Measurements from ENCODE around the gene CACNA1B. TPM values are rescaled to one million over a fixed set of nuclear protein-coding genes. Genes with fewer than 3 reads are reported as not detected.
"Not testable (repeated sequence)": the region's sequence is repeated elsewhere in the genome, so short reads cannot be mapped to it uniquely, and the experiment has no call there.

CACNA1B gene
- total RNA-seq, 1 donor from 2014 or later = not detected

- ATAC-seq = peak; percentile 15
Observed at GRCh38 chr9:138015021-138015829, 137.6 kb downstream of the CACNA1B start.

DNA sequence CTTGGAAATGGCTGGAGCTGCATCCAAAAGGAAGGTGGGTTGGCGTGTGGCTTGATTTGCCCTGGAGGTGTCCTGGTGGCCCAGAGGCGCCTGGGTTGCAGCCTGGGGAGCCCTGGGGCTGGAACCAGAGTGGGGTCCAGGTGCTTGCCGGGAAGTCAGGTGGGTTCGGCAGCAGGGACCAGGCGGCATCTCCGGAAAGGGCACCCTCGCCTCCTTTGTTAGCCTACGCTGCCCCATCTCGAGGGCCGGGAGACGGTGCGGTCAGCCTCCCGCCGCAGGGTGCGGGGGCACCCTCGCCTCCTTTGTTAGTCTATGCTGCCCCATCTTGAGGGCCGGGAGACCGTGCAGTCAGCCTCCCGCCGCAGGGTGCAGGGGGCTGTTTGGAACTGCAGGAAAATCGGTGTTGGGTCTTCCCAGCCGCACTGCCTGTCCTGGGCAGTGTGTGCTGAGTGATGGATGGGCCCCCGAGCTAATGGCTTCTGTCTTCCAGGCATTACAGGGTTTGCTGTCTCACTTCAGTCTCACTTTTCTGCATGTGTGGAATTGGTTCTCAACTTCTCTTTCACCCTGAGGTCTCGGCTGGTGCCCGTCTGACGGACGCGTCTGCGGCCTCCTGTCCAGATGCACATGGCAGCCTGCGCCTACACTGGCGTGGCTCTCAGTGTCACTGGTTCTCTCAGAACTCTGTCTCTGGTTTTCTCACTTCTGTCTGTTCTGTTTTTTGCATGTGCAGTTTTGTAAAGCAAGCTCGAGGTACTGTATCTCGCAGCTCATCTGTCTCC lies 139.0 kb downstream of the CACNA1B start:
- no peak for ATAC-seq

DNA sequence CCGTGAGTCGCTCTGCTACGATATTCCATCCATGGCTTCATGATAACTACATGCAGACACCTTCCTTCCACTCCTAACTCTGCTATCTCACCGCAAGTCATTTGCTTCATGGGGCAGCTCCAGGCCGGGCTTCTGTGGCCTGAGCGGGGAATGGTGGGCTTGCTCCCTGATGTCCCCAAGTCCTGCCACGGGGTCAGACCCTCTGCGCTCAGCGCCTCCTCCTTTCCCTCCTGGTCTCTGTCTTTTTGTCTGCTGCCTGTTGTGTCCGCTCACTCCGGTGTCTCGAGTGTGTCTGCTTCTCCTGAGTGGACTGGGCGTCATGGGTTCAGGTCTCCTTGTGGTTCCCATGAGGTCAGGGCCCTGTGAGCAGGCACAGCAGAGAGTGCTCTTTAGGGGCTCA lies 139.6 kb downstream of the CACNA1B start:
- no peak for ATAC-seq

DNA sequence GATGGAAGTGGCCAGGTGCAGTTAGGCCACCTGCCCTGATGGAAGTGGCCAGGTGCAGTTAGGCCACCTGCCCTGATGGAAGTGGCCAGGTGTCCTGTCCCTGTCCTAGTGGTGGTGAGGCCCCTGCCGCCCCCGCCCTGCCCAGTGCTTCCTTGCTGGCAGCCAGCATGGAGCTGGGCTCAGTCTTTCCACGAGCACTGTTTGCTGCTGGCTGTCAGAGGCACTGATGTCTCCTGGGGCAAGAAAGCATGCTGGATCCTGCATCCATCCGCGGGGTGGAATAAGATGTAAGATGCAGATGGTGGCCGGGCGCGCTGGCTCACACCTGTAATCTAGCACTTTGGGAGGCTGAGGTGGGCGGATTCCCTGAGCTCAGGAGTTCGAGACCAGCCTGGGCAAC lies 141.9 kb downstream of the CACNA1B start:
- not testable (repeated sequence) for ATAC-seq

DNA sequence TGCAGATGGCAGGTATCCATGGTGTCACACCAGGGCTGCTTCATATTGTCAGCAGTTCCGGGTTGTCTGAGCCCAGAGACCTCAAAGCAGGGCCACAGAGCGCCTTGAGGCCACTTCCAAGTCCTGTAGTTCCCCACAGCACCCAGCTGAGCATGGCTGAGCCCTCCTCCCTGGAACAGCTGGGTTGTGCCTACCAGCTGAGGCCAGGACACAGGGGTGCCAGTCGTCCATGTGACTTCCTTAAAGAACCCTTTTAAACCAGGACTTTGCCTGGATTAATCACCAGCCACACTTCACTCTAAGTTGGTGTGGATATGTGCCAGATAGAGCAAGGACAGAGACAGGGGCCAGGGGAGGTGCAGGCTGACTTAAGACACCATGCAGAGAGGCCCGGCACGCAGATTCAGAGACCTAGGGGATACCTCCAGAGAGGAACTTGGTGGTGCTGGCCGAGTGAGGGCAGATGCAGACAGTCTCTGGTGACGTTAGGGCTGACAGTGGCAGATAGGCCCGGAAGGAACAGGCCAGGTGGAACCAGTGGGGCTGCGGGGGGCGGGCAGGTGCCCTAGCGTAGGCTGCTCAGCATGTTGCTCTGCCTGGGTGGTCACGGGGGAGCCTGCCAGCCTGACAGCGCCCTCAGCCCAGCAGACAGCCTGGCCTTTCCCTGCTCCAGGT lies 142.7 kb downstream of the CACNA1B start:
- no peak for ATAC-seq

DNA sequence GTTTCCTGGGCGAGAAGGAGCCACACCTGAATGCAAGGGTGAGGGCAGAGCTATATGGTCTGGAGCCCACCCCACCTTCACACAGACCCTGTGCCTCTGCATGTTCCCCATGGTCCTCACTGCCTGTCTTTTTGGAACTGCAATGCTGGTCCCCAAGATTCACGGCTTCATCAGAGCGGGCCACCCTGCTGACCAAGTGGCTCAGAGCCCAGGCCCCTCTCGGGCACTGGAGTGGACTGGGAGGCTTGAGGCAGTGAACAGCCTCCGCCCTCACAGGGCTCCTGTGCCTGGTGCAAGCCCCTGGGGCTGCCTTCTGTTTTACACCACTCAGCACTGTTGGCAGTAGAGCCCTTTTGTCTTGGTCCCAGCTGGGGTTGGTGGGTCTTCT lies 143.2 kb downstream of the CACNA1B start:
- ATAC-seq = no peak

GRCh38 chr9:138021251-138022056 lies 143.9 kb downstream of the CACNA1B start:
- no peak for ATAC-seq

- peak; percentile 63 for ATAC-seq
Observed at GRCh38 chr9:138022121-138022741, 144.6 kb downstream of the CACNA1B start.

DNA sequence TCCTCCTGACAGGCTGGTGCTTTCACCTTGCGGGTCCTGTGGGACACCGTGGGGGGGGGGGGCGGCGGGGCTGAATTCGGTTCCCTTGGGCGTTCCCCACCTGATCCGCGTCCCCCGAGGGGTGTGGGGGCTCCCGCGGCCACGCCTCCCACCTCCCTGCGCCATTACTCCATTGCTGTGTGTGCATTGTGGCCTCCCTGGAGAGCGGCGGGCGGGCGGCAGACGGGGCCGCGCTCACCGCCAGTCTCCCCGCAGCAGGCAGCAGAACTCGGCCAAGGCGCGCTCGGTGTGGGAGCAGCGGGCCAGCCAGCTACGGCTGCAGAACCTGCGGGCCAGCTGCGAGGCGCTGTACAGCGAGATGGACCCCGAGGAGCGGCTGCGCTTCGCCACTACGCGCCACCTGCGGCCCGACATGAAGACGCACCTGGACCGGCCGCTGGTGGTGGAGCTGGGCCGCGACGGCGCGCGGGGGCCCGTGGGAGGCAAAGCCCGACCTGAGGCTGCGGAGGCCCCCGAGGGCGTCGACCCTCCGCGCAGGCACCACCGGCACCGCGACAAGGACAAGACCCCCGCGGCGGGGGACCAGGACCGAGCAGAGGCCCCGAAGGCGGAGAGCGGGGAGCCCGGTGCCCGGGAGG lies 145.3 kb downstream of the CACNA1B start:
- ATAC-seq = peak; percentile 35

- ATAC-seq = no peak
Observed at GRCh38 chr9:138023394-138024124, 146.0 kb downstream of the CACNA1B start.

- no peak for ATAC-seq
Observed at GRCh38 chr9:138024131-138024530, 146.5 kb downstream of the CACNA1B start.

GRCh38 chr9:138024831-138025291 lies 147.3 kb downstream of the CACNA1B start:
- ATAC-seq = no peak

- no peak for ATAC-seq
Observed at GRCh38 chr9:138025417-138025816, 147.8 kb downstream of the CACNA1B start.

DNA sequence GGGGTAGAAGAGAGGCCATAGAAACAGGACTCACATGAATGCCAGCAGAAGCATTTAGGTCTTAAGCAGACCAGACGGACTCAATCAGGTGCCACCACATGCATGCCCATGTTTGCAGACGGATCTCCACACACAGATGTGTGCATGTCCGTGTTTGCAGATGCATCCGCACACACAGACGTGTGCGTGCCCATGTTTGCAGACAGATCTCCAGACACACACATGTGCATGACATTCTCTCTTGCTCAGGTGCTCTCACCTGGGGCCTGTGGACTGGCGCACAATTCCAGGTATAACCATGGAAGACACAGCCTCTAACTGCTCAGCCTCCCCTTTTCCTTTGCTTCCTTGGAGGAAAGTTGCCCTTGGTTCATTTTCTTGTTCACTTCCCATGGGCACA lies 148.3 kb downstream of the CACNA1B start:
- no peak for ATAC-seq

DNA sequence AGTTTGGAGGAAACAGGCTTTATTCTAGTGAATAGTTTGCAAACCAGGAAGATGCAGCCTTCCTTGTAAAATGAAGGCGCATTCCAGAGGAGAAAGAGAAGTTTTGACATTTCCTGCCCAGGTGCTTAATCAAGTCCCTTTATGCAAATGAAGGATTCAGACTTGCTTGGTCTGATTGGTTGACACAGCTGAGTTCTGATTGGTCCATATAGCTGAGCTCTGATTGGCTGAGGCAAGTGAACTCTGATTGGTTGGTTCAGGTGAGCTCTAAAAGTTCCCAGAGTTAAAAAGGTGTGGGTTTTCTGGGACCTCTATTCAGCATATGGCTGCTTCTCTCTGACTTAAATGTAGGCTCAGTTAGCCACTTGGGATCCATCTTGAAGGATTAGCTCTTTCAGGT lies 151.0 kb downstream of the CACNA1B start:
- ATAC-seq = no peak

- no peak for ATAC-seq
Observed at GRCh38 chr9:138031186-138031585, 153.6 kb downstream of the CACNA1B start.

DNA sequence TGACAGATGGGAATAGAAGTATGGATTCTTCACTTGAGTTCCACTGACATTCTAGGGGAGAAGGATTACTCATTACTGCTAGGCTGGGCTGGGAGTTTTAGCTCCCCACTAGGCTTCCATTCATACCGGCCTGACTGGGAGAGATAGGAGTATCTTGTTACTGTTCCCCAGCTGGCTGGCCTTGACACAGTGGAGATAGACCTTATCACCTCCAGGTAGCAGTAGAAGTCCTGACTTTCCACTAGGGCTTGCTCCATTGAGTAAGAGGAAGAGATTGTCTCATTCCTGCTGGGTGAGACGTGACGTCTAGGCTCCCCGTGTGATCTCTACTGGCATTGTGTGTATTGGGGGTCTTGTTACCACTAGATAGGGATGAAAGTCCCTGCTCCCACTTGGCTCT lies 156.4 kb downstream of the CACNA1B start:
- no peak for ATAC-seq

- no peak for ATAC-seq
Observed at GRCh38 chr9:138037140-138037539, 159.6 kb downstream of the CACNA1B start.

DNA sequence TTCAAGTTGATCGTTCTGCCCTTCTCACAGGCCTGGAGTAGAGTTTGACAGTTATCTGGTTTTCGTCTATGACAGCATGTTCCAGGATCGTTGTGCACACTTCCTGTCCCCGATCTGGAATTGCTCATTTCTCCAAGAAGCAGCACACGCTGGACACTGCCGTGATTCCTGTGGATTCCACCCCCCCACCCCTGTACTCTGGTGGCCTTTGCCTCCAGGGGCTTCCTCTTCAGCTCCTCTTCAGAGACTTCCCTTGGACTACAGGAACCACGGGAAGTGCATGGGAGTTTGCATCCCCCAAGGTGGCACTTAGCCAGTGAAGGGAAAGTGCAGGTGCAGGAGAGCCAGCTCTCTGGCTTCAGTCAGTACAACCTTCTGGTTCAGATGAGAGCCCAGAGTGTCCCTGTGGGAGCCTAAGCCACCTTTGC lies 160.7 kb downstream of the CACNA1B start:
- ATAC-seq = no peak

Measured in esophagus mucosa (tissue), 1 donor.